Parathyroid adenoma (tissue), 2 donors: ENCODE data around the gene EXOSC7.

Experiments used
- H2AFZ ChIP-seq: fragments of 300-600 bp; sonication (generic); one replicate; pipeline ENCODE4 v1.7.0; 2017; ENCODE audit warnings: antibody characterized with exemption, mild to moderate bottlenecking
- H3K27ac ChIP-seq: fragments of 300-600 bp; sonication (generic); one replicate; pipeline ENCODE4 v1.7.0; 2017
- H3K27me3 ChIP-seq: fragments of 300-600 bp; sonication (generic); one replicate; pipeline ENCODE4 v1.7.0; 2017; ENCODE audit warnings: low read length; ENCODE audit not compliant: control insufficient read depth, insufficient read depth
- H3K36me3 ChIP-seq: fragments of 300-600 bp; sonication (generic); one replicate; pipeline ENCODE4 v1.7.0; 2017; ENCODE audit warnings: low read length; ENCODE audit not compliant: control insufficient read depth, insufficient read depth
- H3K4me1 ChIP-seq: fragments of 300-600 bp; sonication (generic); one replicate; pipeline ENCODE4 v1.7.0; 2017; ENCODE audit warnings: control low read depth
- H3K4me2 ChIP-seq: fragments of 300-600 bp; sonication (generic); one replicate; pipeline ENCODE4 v1.7.0; 2017; ENCODE audit warnings: low read length
- H3K4me3 ChIP-seq: fragments of 300-600 bp; sonication (generic); one replicate; pipeline ENCODE4 v1.7.0; 2017; ENCODE audit warnings: low read depth, low read length
- H3K79me2 ChIP-seq: fragments of 300-600 bp; sonication (generic); one replicate; pipeline ENCODE4 v1.7.0; 2017; ENCODE audit warnings: control low read depth
- H3K9ac ChIP-seq: fragments of 300-600 bp; sonication (generic); one replicate; pipeline ENCODE4 v1.7.0; 2017; ENCODE audit warnings: mild to moderate bottlenecking
- H3K9me3 ChIP-seq: fragments of 300-600 bp; sonication (generic); one replicate; pipeline ENCODE4 v1.7.0; 2017; ENCODE audit warnings: low read length; ENCODE audit not compliant: control insufficient read depth
- CTCF ChIP-seq: fragments of 300-600 bp; sonication (generic); IDR thresholded peaks from one replicate; pipeline ENCODE4 v1.7.0; 2017; ENCODE audit warnings: antibody characterized with exemption, mild to moderate bottlenecking
- donor health status: primary hyperparathyroidism.

Gene EXOSC7

GRCh38 chr3:45017821-45018220 is 41.8 kb downstream of the EXOSC7 start:
- no peak overlapping the region for H3K27ac ChIP-seq
- no peaks in the 10 kb centered on the region for H3K36me3 ChIP-seq
- no peak for TF ChIP-seq CTCF
- H3K79me2 ChIP-seq: no peaks in the 10 kb centered on the region
- no peak overlapping the region for H3K4me3 ChIP-seq
- H3K4me2 ChIP-seq: no peak overlapping the region
- peaks cover 16% of the 10 kb centered on the region for H3K4me1 ChIP-seq
- no peak overlapping the region for H2AFZ ChIP-seq
- no peak overlapping the region for H3K9ac ChIP-seq
- H3K27me3 ChIP-seq: no peaks in the 10 kb centered on the region
- H3K9me3 ChIP-seq: no peaks in the 10 kb centered on the region

GRCh38 chr3:45020534-45020933 is 44.5 kb downstream of the EXOSC7 start:
- Histone ChIP-seq H3K4me2 (no peak overlapping the region), H2AFZ (no peak overlapping the region), H3K79me2 (no peaks in the 10 kb centered on the region), H3K4me3 (no peak overlapping the region), H3K4me1 (peaks cover 7% of the 10 kb centered on the region), H3K9ac (no peak overlapping the region), H3K27ac (no peak overlapping the region), H3K9me3 (no peaks in the 10 kb centered on the region), H3K27me3 (no peaks in the 10 kb centered on the region), H3K36me3 (no peaks in the 10 kb centered on the region)
- no peak for TF ChIP-seq CTCF

GRCh38 chr3:45021524-45022297 is 45.7 kb downstream of the EXOSC7 start:
- peaks cover 13% of the 10 kb centered on the region for H3K4me1 ChIP-seq
- no peak overlapping the region for H2AFZ ChIP-seq
- H3K36me3 ChIP-seq: no peaks in the 10 kb centered on the region
- no peak for TF ChIP-seq CTCF
- no peaks in the 10 kb centered on the region for H3K9me3 ChIP-seq
- no peak overlapping the region for H3K4me3 ChIP-seq
- no peaks in the 10 kb centered on the region for H3K27me3 ChIP-seq
- no peaks in the 10 kb centered on the region for H3K79me2 ChIP-seq
- H3K4me2 ChIP-seq: no peak overlapping the region
- no peak overlapping the region for H3K27ac ChIP-seq
- no peak overlapping the region for H3K9ac ChIP-seq

- H3K4me2 ChIP-seq: no peak overlapping the region
- no peaks in the 10 kb centered on the region for H3K9me3 ChIP-seq
- H3K79me2 ChIP-seq: no peaks in the 10 kb centered on the region
- H3K9ac ChIP-seq: no peak overlapping the region
- H3K36me3 ChIP-seq: no peaks in the 10 kb centered on the region
- H3K4me1 ChIP-seq: peaks cover 13% of the 10 kb centered on the region
- H3K4me3 ChIP-seq: no peak overlapping the region
- H2AFZ ChIP-seq: no peak overlapping the region
- no peak for TF ChIP-seq CTCF
- no peak overlapping the region for H3K27ac ChIP-seq
- H3K27me3 ChIP-seq: no peaks in the 10 kb centered on the region
These were observed 47.6 kb downstream of the EXOSC7 start for GRCh38 chr3:45023675-45024074.
